ENCODE measurements around the gene ZNF398. TPM values are rescaled to one million over a fixed set of nuclear protein-coding genes. Genes with fewer than 3 reads are reported as not detected.

ZNF398 gene
- total RNA-seq, 2 experiments from 2014 or later: 7.2 to 8.7 TPM

GRCh38 chr7:149184274-149184673 lies 37.0 kb downstream of the ZNF398 start:
- H3K4me1 Mint-ChIP-seq (ENCODE audit: low read depth): no peaks in the 10 kb centered on the region
- H3K9me3 Mint-ChIP-seq: no peaks in the 10 kb centered on the region
- intact Hi-C loops (cut with micrococcal nuclease): no loop called here
- ChIA-PET POLR2A (no interaction called here), CTCF (no interaction called here)
- H3K27me3 Mint-ChIP-seq: no peaks in the 10 kb centered on the region
- H3K36me3 Mint-ChIP-seq (ENCODE audit: low read depth): peaks cover 5% of the 10 kb centered on the region
- no peak for TF ChIP-seq CTCF (IDR thresholded peaks at IDR 0.05)
- no peak overlapping the region for H3K27ac Mint-ChIP-seq
- H3K4me3 Mint-ChIP-seq: no peak overlapping the region
- ATAC-seq (no peak), DNase-seq (no peak)

GRCh38 chr7:149188213-149188612 lies 41.0 kb downstream of the ZNF398 start:
- Mint-ChIP-seq H3K27ac (no peak overlapping the region), H3K9me3 (no peaks in the 10 kb centered on the region)
- POLR2A ChIA-PET: no interaction called here

GRCh38 chr7:149188637-149189259 lies 41.5 kb downstream of the ZNF398 start:
- no peaks in the 10 kb centered on the region for H3K27me3 Mint-ChIP-seq
- ChIA-PET POLR2A (no interaction called here), CTCF (no interaction called here)
- H3K36me3 Mint-ChIP-seq (ENCODE audit: low read depth): no peaks in the 10 kb centered on the region
- DNase-seq (no peak), ATAC-seq (no peak)
- intact Hi-C loops (cut with micrococcal nuclease): no loop called here
- H3K4me3 Mint-ChIP-seq: no peak overlapping the region
- TF ChIP-seq CTCF (IDR thresholded peaks at IDR 0.05): no peak
- H3K27ac Mint-ChIP-seq: no peak overlapping the region
- peaks cover 11% of the 10 kb centered on the region for H3K4me1 Mint-ChIP-seq (ENCODE audit: low read depth)
- no peaks in the 10 kb centered on the region for H3K9me3 Mint-ChIP-seq

More at GRCh38 chr7:149188213-149188612, 41.0 kb downstream of the ZNF398 start:
- no peak for TF ChIP-seq CTCF (IDR thresholded peaks at IDR 0.05)
- H3K4me3 Mint-ChIP-seq: no peak overlapping the region
- intact Hi-C loops (cut with micrococcal nuclease): no loop called here
- H3K27me3 Mint-ChIP-seq: no peaks in the 10 kb centered on the region
- peaks cover 11% of the 10 kb centered on the region for H3K4me1 Mint-ChIP-seq (ENCODE audit: low read depth)
- no peak for ATAC-seq
- no peak for DNase-seq
- CTCF ChIA-PET: no interaction called here
- peaks cover 1% of the 10 kb centered on the region for H3K36me3 Mint-ChIP-seq (ENCODE audit: low read depth)

- intact Hi-C loops (cut with micrococcal nuclease): no loop called here
- DNase-seq: no peak
- POLR2A ChIA-PET: no interaction called here
- Mint-ChIP-seq H3K36me3 (ENCODE audit: low read depth) (peaks cover 9% of the 10 kb centered on the region), H3K27ac (peak overlapping the region; percentile 81), H3K4me3 (peak overlapping the region; percentile 78), H3K27me3 (no peaks in the 10 kb centered on the region), H3K4me1 (ENCODE audit: low read depth) (peaks cover 17% of the 10 kb centered on the region), H3K9me3 (no peaks in the 10 kb centered on the region)
- ATAC-seq: no peak
- TF ChIP-seq CTCF (IDR thresholded peaks at IDR 0.05): no peak
- CTCF ChIA-PET: interaction anchor here (1.2 to 2.1 kb wide), 2 partner anchors 45 to 70 kb away, joined by 5 to 7 read pairs; partner anchors contain the start of genes ZNF398 and ZNF783
These were observed 44.6 kb downstream of the ZNF398 start for GRCh38 chr7:149191851-149192250.

GRCh38 chr7:149194799-149195179 lies 47.5 kb downstream of the ZNF398 start:
- intact Hi-C loops (cut with micrococcal nuclease): no loop called here
- peaks cover 34% of the 10 kb centered on the region for H3K36me3 Mint-ChIP-seq (ENCODE audit: low read depth)
- H3K27me3 Mint-ChIP-seq: no peaks in the 10 kb centered on the region
- DNase-seq (no peak), ATAC-seq (no peak)
- peak overlapping the region; percentile 82 for H3K4me3 Mint-ChIP-seq
- peak overlapping the region; percentile 49 for H3K27ac Mint-ChIP-seq
- POLR2A ChIA-PET: interaction anchor here (1.0 to 1.8 kb wide), 6 partner anchors 10 to 212 kb away, joined by 3 to 10 read pairs (median 6); no protein-coding TSS in a partner anchor
- no peak for TF ChIP-seq CTCF (IDR thresholded peaks at IDR 0.05)
- peaks cover 40% of the 10 kb centered on the region for H3K4me1 Mint-ChIP-seq (ENCODE audit: low read depth)
- no peaks in the 10 kb centered on the region for H3K9me3 Mint-ChIP-seq
- CTCF ChIA-PET: interaction anchor here (0.8 to 2.3 kb wide), 18 partner anchors 9 to 420 kb away, joined by 3 to 15 read pairs (median 6); partner anchors contain the start of genes ZNF398, ZNF425 and ZNF783
